Measurements from ENCODE around the gene TSSK6.

DNA sequence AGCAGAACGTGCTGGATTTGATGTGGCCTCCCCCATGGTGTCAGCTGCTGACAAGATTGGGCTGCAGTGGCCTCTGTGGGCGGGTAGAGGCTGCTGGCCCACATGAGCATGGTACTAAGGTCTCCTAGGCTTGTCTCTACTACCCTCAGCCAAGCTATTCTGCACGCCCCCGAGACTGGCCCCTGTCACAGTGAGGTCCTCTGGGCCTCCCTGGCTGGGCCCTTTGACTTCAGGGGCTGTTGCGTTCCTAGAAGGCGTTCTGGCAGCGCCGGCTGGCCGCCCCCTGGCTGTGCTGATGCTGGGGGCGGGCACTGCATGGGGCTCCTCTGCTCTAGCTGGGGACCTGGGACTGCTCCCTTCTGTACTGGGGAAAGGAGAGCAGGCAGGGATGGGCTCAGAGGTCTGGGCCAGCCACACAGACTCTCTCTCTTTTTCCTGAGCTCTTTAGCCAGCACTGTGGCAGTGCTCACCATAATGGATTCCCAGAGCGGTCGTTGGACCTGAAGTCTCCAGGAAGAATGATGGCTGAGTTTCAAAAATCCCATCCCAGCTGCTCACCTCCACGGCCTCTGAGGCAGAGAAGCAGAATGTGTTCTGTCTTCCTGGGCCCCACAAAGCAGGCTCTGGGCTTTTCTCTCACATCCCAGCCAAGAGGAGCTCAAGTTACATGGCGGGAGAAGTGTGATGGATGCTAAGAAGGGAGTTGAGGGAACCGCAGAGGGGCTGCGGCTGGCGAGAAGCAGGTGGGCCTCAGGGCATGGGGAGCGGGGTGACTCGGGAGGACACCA, 32.3 kb downstream of the TSSK6 start:
- TF ChIP-seq, protein P1, sequence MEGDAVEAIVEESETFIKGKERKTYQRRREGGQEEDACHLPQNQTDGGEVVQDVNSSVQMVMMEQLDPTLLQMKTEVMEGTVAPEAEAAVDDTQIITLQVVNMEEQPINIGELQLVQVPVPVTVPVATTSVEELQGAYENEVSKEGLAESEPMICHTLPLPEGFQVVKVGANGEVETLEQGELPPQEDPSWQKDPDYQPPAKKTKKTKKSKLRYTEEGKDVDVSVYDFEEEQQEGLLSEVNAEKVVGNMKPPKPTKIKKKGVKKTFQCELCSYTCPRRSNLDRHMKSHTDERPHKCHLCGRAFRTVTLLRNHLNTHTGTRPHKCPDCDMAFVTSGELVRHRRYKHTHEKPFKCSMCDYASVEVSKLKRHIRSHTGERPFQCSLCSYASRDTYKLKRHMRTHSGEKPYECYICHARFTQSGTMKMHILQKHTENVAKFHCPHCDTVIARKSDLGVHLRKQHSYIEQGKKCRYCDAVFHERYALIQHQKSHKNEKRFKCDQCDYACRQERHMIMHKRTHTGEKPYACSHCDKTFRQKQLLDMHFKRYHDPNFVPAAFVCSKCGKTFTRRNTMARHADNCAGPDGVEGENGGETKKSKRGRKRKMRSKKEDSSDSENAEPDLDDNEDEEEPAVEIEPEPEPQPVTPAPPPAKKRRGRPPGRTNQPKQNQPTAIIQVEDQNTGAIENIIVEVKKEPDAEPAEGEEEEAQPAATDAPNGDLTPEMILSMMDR (IDR thresholded peaks at IDR 0.05; ENCODE audit: low read depth, low read length) = no peak
- no peak for TF ChIP-seq EZH2phosphoT487 (IDR thresholded peaks at IDR 0.05; ENCODE audit: low read depth)
